HG02678 (cell line): ENCODE results near the gene ERCC3.
A peak's percentile ranks its signal among the peaks of the same experiment; 100 is the strongest.

Experiments used
- ATAC-seq: cut with Tn5 transposase; IDR thresholded peaks from one replicate; pipeline ENCODE4 v1.9.1; 2021; ENCODE audit warnings: mild to moderate bottlenecking, moderate library complexity; ENCODE audit not compliant: unreplicated experiment

The ERCC3 gene

GRCh38 chr2:127293748-127294562 lies at the start of gene ERCC3:
TSS of gene ERCC3 (minus strand) at chr2:127294144. CDS start at chr2:127294081, 63 bp downstream.
- peak; percentile 99 for ATAC-seq

GRCh38 chr2:127343277-127343676 lies 49.3 kb upstream of the ERCC3 start:
- ATAC-seq, result no peak

- no peak for ATAC-seq
Measured at GRCh38 chr2:127342101-127342500, 48.2 kb upstream of the ERCC3 start.

GRCh38 chr2:127332335-127332734 lies 38.4 kb upstream of the ERCC3 start:
- ATAC-seq, result no peak

- peak; percentile 90 for ATAC-seq
Measured at GRCh38 chr2:127330753-127331152, 36.8 kb upstream of the ERCC3 start.

GRCh38 chr2:127326289-127326945 lies 32.5 kb upstream of the ERCC3 start:
- ATAC-seq, result no peak

- ATAC-seq, result no peak
Measured at GRCh38 chr2:127324635-127325034, 30.7 kb upstream of the ERCC3 start.

GRCh38 chr2:127321303-127321702 lies 27.4 kb upstream of the ERCC3 start:
- ATAC-seq, result no peak

GRCh38 chr2:127320586-127321275 lies 26.8 kb upstream of the ERCC3 start:
- ATAC-seq, result no peak

- ATAC-seq, result no peak
Measured at GRCh38 chr2:127320067-127320466, 26.1 kb upstream of the ERCC3 start.

GRCh38 chr2:127314193-127314988 lies 20.4 kb upstream of the ERCC3 start:
- no peak for ATAC-seq

GRCh38 chr2:127313406-127313805 lies 19.5 kb upstream of the ERCC3 start:
- ATAC-seq, result peak; percentile 97

GRCh38 chr2:127310980-127311379 lies 17.0 kb upstream of the ERCC3 start:
- ATAC-seq, result no peak

GRCh38 chr2:127309468-127309867 lies 15.5 kb upstream of the ERCC3 start:
- no peak for ATAC-seq

GRCh38 chr2:127308586-127309138 lies 14.7 kb upstream of the ERCC3 start:
- no peak for ATAC-seq

- ATAC-seq, result no peak
Measured at GRCh38 chr2:127305990-127306585, 12.1 kb upstream of the ERCC3 start.

- ATAC-seq, result no peak
Measured at GRCh38 chr2:127302168-127302567, 8.2 kb upstream of the ERCC3 start.

GRCh38 chr2:127293386-127293747 lies 577 bp downstream of the ERCC3 start:
- no peak for ATAC-seq

GRCh38 chr2:127288274-127288673 lies 5.7 kb downstream of the ERCC3 start:
- ATAC-seq, result no peak

GRCh38 chr2:127283275-127283674 lies 10.7 kb downstream of the ERCC3 start:
- no peak for ATAC-seq
